GM19372 (cell line): ENCODE results near the gene ARID2.

Source experiments
- ATAC-seq: cut with Tn5 transposase; IDR thresholded peaks from one replicate; pipeline ENCODE4 v1.9.1; 2021; ENCODE audit warnings: mild to moderate bottlenecking, low read depth, moderate library complexity; ENCODE audit not compliant: unreplicated experiment

ARID2 gene

GRCh38 chr12:45721369-45721768, 8.1 kb upstream of the ARID2 start:
- no peak for ATAC-seq

- no peak for ATAC-seq
Observed at GRCh38 chr12:45721954-45722353, 7.6 kb upstream of the ARID2 start.

- ATAC-seq: no peak
Observed at GRCh38 chr12:45725631-45726602, 3.6 kb upstream of the ARID2 start.

- ATAC-seq: no peak
Observed at GRCh38 chr12:45726603-45727300, 2.8 kb upstream of the ARID2 start.

- ATAC-seq: peak; percentile 48
Observed at GRCh38 chr12:45727301-45727979, 2.1 kb upstream of the ARID2 start.

GRCh38 chr12:45727980-45728629, 1.4 kb upstream of the ARID2 start:
- ATAC-seq: no peak

- ATAC-seq: peak; percentile 51
Observed at GRCh38 chr12:45728630-45729232, 775 bp upstream of the ARID2 start.

GRCh38 chr12:45730084-45730347, 510 bp downstream of the ARID2 start:
- ATAC-seq: no peak

- no peak for ATAC-seq
Observed at GRCh38 chr12:45730348-45731189, 1.1 kb downstream of the ARID2 start.

- ATAC-seq: no peak
Observed at GRCh38 chr12:45731190-45731775, 1.8 kb downstream of the ARID2 start.

- ATAC-seq: no peak
Observed at GRCh38 chr12:45732250-45732649, 2.7 kb downstream of the ARID2 start.

GRCh38 chr12:45732936-45733335, 3.4 kb downstream of the ARID2 start:
- no peak for ATAC-seq

GRCh38 chr12:45737638-45738037, 8.1 kb downstream of the ARID2 start:
- no peak for ATAC-seq

GRCh38 chr12:45742590-45742989, 13.1 kb downstream of the ARID2 start:
- ATAC-seq: no peak

- ATAC-seq: no peak
Observed at GRCh38 chr12:45743247-45743646, 13.7 kb downstream of the ARID2 start.

GRCh38 chr12:45745861-45746277, 16.4 kb downstream of the ARID2 start:
- ATAC-seq: no peak

- no peak for ATAC-seq
Observed at GRCh38 chr12:45756666-45757065, 27.2 kb downstream of the ARID2 start.

GRCh38 chr12:45757172-45757571, 27.7 kb downstream of the ARID2 start:
- ATAC-seq: no peak

GRCh38 chr12:45760333-45760732, 30.8 kb downstream of the ARID2 start:
- no peak for ATAC-seq
